ENCODE data around the gene OR10A3.
"Not testable (repeated sequence)": the region's sequence is repeated elsewhere in the genome, so short reads cannot be mapped to it uniquely, and the experiment has no call there.

The OR10A3 gene, protein sequence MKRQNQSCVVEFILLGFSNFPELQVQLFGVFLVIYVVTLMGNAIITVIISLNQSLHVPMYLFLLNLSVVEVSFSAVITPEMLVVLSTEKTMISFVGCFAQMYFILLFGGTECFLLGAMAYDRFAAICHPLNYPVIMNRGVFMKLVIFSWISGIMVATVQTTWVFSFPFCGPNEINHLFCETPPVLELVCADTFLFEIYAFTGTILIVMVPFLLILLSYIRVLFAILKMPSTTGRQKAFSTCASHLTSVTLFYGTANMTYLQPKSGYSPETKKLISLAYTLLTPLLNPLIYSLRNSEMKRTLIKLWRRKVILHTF

DNA sequence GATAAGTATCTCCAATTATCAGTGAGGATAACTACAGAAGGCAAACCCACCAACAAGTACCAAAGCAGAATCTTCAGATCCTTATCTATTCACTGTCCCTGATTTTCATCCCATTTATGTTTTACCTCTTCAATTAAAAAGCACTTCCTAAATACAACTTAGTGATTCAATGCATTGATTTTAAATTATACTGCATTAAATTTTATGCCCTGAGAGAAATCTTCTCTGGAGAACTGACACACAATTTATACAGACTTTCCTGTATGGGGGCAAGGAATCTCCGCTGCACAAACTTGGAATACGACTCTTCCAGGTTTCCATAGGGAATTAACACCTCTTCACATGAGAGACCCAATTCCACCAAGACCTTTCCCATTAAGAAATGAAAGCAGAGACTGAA is at the start of gene OR10A3:
Gene OR10A3 (minus strand): TSS at position 101 of the 400 bp plus-strand sequence. CDS start 2,188 bp downstream, outside the sequence.
- DNase-seq (ENCODE audit: low read depth) = no peak
- no peak within 1 kb of the TSS for H3K4me3 ChIP-seq (replicated peaks; ENCODE audit: low read depth, low read length)
- TF ChIP-seq, protein P1, sequence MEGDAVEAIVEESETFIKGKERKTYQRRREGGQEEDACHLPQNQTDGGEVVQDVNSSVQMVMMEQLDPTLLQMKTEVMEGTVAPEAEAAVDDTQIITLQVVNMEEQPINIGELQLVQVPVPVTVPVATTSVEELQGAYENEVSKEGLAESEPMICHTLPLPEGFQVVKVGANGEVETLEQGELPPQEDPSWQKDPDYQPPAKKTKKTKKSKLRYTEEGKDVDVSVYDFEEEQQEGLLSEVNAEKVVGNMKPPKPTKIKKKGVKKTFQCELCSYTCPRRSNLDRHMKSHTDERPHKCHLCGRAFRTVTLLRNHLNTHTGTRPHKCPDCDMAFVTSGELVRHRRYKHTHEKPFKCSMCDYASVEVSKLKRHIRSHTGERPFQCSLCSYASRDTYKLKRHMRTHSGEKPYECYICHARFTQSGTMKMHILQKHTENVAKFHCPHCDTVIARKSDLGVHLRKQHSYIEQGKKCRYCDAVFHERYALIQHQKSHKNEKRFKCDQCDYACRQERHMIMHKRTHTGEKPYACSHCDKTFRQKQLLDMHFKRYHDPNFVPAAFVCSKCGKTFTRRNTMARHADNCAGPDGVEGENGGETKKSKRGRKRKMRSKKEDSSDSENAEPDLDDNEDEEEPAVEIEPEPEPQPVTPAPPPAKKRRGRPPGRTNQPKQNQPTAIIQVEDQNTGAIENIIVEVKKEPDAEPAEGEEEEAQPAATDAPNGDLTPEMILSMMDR (IDR thresholded peaks at IDR 0.05; ENCODE audit: low read length, missing control alignments) = no peak

DNA sequence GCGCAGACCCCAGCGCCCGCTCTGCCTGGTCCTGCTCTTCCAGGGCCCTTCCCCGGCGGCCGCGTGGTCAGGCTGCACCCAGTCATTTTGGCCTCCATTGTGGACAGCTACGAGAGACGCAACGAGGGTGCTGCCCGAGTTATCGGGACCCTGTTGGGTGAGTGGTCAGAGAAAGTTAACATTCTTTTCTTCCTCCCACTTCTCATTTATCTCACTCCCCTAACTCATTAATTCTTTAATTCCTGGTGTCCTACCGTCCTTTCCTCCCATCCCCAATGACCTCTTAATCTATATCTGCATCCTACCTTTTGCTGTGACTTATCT is 46.0 kb upstream of the OR10A3 start:
- DNase-seq (ENCODE audit: low read depth) = not testable (repeated sequence)
- H3K4me3 ChIP-seq (replicated peaks; ENCODE audit: low read depth, low read length) = peak overlapping the region; percentile 70

DNA sequence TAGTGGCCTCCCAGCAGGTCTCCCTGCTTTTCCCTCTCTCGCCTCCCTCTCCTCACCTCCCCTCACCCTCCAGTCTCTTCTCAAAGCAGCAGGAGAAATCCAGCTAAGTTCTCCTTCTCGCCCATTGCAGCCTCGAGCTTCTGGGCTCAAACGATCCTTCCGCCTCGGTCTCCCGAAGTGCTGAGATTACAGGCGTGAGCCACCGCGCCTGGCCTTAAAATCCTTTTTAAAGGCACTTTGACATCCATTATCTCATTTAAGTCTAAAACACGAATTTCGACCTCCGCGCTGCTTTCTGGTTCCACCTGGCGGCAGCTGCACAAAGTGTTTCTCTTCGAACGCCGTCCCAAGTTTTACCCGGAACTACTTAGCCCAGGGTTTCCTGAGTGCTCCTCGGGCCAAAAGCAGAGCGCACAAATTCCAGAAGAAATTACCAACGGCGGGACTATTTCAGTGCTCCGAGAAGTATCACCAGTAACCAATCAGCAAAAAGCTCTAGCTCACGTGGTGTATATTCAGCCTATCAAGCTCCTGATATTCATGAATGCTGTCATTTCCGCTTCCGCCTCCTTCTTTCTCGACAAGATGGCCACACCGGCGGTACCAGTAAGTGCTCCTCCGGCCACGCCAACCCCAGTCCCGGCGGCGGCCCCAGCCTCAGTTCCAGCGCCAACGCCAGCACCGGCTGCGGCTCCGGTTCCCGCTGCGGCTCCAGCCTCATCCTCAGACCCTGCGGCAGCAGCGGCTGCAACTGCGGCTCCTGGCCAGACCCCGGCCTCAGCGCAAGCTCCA is 45.5 kb upstream of the OR10A3 start, which contains the start of gene EIF3F:
Gene EIF3F (plus strand): TSS at position 570 of the 792 bp plus-strand sequence. CDS start 16 bp downstream, at position 586.
- TF ChIP-seq, protein P1 (IDR thresholded peaks at IDR 0.05; ENCODE audit: low read length, missing control alignments) = peak; percentile 81
- H3K4me3 ChIP-seq (replicated peaks; ENCODE audit: low read depth, low read length) = peak within 1 kb of the TSS; percentile 70
- peak; percentile 100 for DNase-seq (ENCODE audit: low read depth)

DNA sequence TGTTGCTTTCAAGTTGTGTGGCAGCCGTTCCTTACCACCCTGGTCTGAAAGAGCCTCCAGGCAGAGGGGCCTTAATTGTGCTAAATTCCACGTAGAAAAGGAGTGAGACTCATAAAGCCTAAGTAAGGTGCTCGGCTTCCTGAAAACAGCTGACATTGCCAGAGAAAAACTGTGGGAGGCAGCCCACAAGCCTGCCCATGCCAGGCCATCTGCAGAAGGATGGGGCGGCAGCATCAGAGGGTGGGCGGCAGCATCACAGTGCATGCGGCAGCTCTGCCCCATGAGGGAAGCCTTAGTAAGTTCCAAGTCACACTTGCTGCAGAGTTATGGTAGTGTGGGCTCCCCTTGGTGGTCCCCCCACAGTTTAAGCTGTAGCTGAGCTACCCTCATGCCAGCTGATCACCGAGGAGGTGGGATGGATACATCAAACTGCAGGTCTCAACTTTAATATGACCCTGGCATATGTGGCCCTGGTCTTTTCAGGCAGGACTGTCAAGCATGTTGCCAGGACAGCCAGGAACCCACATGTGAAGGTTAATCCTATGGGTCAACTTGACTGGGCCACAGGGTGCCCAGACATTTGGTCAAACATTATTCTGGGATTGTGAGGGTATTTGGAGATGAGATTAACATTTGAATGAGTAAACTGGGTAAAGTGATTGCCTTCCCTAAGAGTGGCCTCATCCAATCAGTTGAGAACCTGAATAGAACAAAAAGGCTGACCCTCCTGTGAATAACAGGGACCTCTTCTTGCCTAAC is 42.5 kb upstream of the OR10A3 start:
- no peak overlapping the region for H3K4me3 ChIP-seq (replicated peaks; ENCODE audit: low read depth, low read length)

DNA sequence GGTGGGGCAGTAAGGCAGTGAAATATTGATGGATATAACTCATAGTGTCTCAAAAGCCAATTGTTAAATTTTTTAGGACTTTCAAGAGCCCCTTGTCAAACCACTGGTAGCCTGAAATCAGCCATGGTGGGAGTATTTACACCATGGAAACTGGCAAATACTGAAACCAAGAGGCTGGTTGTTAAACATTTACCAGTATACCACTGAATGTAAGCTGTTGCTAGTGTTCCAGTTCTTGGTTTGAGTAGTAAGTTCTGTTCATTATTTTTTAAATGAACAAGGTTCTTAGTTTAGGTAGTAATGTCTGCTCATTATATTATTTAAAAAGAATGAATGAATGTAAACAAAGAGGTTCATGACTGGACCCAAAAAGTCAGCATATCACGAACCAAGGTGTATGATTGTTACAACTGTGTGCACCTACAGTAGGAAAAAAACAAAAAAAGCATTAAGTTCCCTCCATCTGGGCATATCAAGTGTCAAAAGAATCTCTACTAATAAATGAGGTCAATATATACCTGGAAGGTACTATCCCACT is 41.1 kb upstream of the OR10A3 start:
- no peak overlapping the region for H3K4me3 ChIP-seq (replicated peaks; ENCODE audit: low read depth, low read length)
- TF ChIP-seq, protein P1 (IDR thresholded peaks at IDR 0.05; ENCODE audit: low read length, missing control alignments) = no peak
- no peak for DNase-seq (ENCODE audit: low read depth)

More for the DNA sequence above, 42.5 kb upstream of the OR10A3 start:
- TF ChIP-seq, protein P1 (IDR thresholded peaks at IDR 0.05; ENCODE audit: low read length, missing control alignments) = no peak
- DNase-seq (ENCODE audit: low read depth) = no peak

DNA sequence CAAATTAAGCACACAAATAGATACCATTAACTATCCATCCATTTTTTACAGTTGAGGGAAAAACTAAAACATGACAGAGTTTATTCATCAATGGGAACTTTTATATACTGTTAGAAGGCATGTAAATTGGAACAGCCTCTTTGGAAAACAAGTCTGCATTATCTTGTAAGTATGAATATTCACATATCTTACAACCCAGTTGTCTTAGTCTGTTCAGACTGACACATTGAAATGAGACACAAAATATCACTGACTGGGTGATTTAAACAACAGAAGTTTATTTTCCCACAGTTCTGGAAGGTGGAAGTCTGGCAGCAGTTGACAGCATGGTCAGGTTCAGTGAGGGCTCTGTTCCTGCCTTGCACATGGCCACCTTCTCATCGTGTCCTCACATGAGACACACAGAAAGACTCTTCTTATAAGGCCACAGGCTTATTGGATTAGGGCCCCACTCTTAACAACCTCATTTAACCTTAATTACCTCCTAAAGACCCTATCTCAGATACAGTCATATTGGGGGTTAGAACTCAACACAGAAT is 40.2 kb upstream of the OR10A3 start:
- TF ChIP-seq, protein P1 (IDR thresholded peaks at IDR 0.05; ENCODE audit: low read length, missing control alignments) = no peak
- DNase-seq (ENCODE audit: low read depth) = no peak
- H3K4me3 ChIP-seq (replicated peaks; ENCODE audit: low read depth, low read length) = no peak overlapping the region

Data from fibroblast of pulmonary artery (primary cell).